ENCODE results near the gene NACC2. TPM values are rescaled to one million over a fixed set of nuclear protein-coding genes. Genes with fewer than 3 reads are reported as not detected.
A peak's percentile ranks its signal among the peaks of the same experiment; 100 is the strongest.

The NACC2 gene
- polyA plus RNA-seq, 3 donors from 2014 or later = 2.1 to 6.2 (median 2.8) TPM

- Mint-ChIP-seq H3K9me3 (no peaks in the 10 kb centered on the region), H3K4me3 (no peak overlapping the region), H3K27ac (no peak overlapping the region), H3K4me1 (peaks cover 23 to 47% of the 10 kb centered on the region in 2 donors), H3K27me3 (ENCODE audit: low read depth in 3 of 3) (peaks cover 0 to 2% (median 2%) of the 10 kb centered on the region in 3 donors), H3K36me3 (peaks cover 0 to 7% (median 6%) of the 10 kb centered on the region in 3 donors)
- DNase-seq = no peak
Measured at GRCh38 chr9:136021872-136022681, 73.0 kb downstream of the NACC2 start.

GRCh38 chr9:136021171-136021871, 73.8 kb downstream of the NACC2 start:
- H3K36me3 Mint-ChIP-seq = peaks cover 0 to 6% (median 4%) of the 10 kb centered on the region in 3 donors
- DNase-seq = no peak
- H3K4me3 Mint-ChIP-seq = no peak overlapping the region
- H3K27ac Mint-ChIP-seq = peak overlapping the region in 2 of 6 donors; percentile 42 to 50
- peaks cover 0 to 4% (median 2%) of the 10 kb centered on the region in 3 donors for H3K27me3 Mint-ChIP-seq (ENCODE audit: low read depth in 3 of 3)
- H3K4me1 Mint-ChIP-seq = peaks cover 25 to 41% of the 10 kb centered on the region in 2 donors
- no peaks in the 10 kb centered on the region for H3K9me3 Mint-ChIP-seq

GRCh38 chr9:136020671-136021070, 74.4 kb downstream of the NACC2 start:
- Mint-ChIP-seq H3K9me3 (no peaks in the 10 kb centered on the region), H3K4me1 (peaks cover 25 to 40% of the 10 kb centered on the region in 2 donors), H3K36me3 (peaks cover 0 to 6% (median 4%) of the 10 kb centered on the region in 3 donors), H3K27ac (peak overlapping the region in 1 of 6 donors; percentile 42), H3K4me3 (no peak overlapping the region), H3K27me3 (ENCODE audit: low read depth in 3 of 3) (peaks cover 0 to 4% (median 2%) of the 10 kb centered on the region in 3 donors)
- DNase-seq = no peak

GRCh38 chr9:136020206-136020605, 74.9 kb downstream of the NACC2 start:
- Mint-ChIP-seq H3K36me3 (peaks cover 0 to 5% (median 4%) of the 10 kb centered on the region in 3 donors), H3K4me3 (no peak overlapping the region), H3K4me1 (peaks cover 24 to 36% of the 10 kb centered on the region in 2 donors), H3K27me3 (ENCODE audit: low read depth in 3 of 3) (peaks cover 0 to 4% (median under 1%) of the 10 kb centered on the region in 3 donors), H3K27ac (no peak overlapping the region), H3K9me3 (no peaks in the 10 kb centered on the region)
- peak in 1 of 3 donors; percentile 20 for DNase-seq

GRCh38 chr9:136019681-136020060, 75.4 kb downstream of the NACC2 start:
- Mint-ChIP-seq H3K4me1 (peaks cover 23 to 32% of the 10 kb centered on the region in 2 donors), H3K27me3 (ENCODE audit: low read depth in 3 of 3) (peaks cover 0 to 4% (median 0%) of the 10 kb centered on the region in 3 donors), H3K36me3 (peaks cover 0 to 4% (median 3%) of the 10 kb centered on the region in 3 donors), H3K27ac (no peak overlapping the region), H3K4me3 (no peak overlapping the region), H3K9me3 (no peaks in the 10 kb centered on the region)
- DNase-seq = no peak

GRCh38 chr9:136019041-136019680, 75.9 kb downstream of the NACC2 start:
- Mint-ChIP-seq H3K36me3 (peaks cover 0 to 3% (median under 1%) of the 10 kb centered on the region in 3 donors), H3K4me3 (no peak overlapping the region), H3K27me3 (ENCODE audit: low read depth in 3 of 3) (peaks cover 0 to 4% (median 0%) of the 10 kb centered on the region in 3 donors), H3K9me3 (no peaks in the 10 kb centered on the region), H3K4me1 (peaks cover 23 to 27% of the 10 kb centered on the region in 2 donors), H3K27ac (no peak overlapping the region)
- DNase-seq = no peak

- DNase-seq = no peak
- peaks cover 0 to 3% (median 0%) of the 10 kb centered on the region in 3 donors for H3K36me3 Mint-ChIP-seq
- no peak overlapping the region for H3K27ac Mint-ChIP-seq
- H3K9me3 Mint-ChIP-seq = no peaks in the 10 kb centered on the region
- peaks cover 0 to 4% (median 0%) of the 10 kb centered on the region in 3 donors for H3K27me3 Mint-ChIP-seq (ENCODE audit: low read depth in 3 of 3)
- H3K4me1 Mint-ChIP-seq = peaks cover 20% of the 10 kb centered on the region in 2 donors
- H3K4me3 Mint-ChIP-seq = no peak overlapping the region
Measured at GRCh38 chr9:136018257-136019031, 76.6 kb downstream of the NACC2 start.

GRCh38 chr9:136017289-136018190, 77.5 kb downstream of the NACC2 start:
- Mint-ChIP-seq H3K36me3 (peaks cover 0 to 3% (median 0%) of the 10 kb centered on the region in 3 donors), H3K4me3 (no peak overlapping the region), H3K9me3 (no peaks in the 10 kb centered on the region), H3K27me3 (ENCODE audit: low read depth in 3 of 3) (peaks cover 0 to 4% (median 0%) of the 10 kb centered on the region in 3 donors), H3K27ac (no peak overlapping the region), H3K4me1 (peaks cover 20% of the 10 kb centered on the region in 2 donors)
- no peak for DNase-seq

GRCh38 chr9:136016572-136017288, 78.4 kb downstream of the NACC2 start:
- Mint-ChIP-seq H3K4me1 (peaks cover 18 to 19% of the 10 kb centered on the region in 2 donors), H3K4me3 (no peak overlapping the region), H3K9me3 (no peaks in the 10 kb centered on the region), H3K27ac (no peak overlapping the region), H3K36me3 (peaks cover 0 to 3% (median 0%) of the 10 kb centered on the region in 3 donors), H3K27me3 (ENCODE audit: low read depth in 3 of 3) (peaks cover 0 to 4% (median 0%) of the 10 kb centered on the region in 3 donors)
- DNase-seq = no peak

GRCh38 chr9:136015656-136016571, 79.2 kb downstream of the NACC2 start:
- H3K27me3 Mint-ChIP-seq (ENCODE audit: low read depth in 3 of 3) = peaks cover 0 to 4% (median 0%) of the 10 kb centered on the region in 3 donors
- DNase-seq = no peak
- no peaks in the 10 kb centered on the region for H3K9me3 Mint-ChIP-seq
- peaks cover 10 to 13% of the 10 kb centered on the region in 2 donors for H3K4me1 Mint-ChIP-seq
- no peak overlapping the region for H3K27ac Mint-ChIP-seq
- no peaks in the 10 kb centered on the region for H3K36me3 Mint-ChIP-seq
- no peak overlapping the region for H3K4me3 Mint-ChIP-seq
